ENCODE results near the gene EGR2.

EGR2 gene

GRCh38 chr10:62818426-62819011, 2.4 kb upstream of the EGR2 start:
- no peak for DNase-seq (ENCODE audit: low read depth in 2 of 2, low spot score in 1 of 2)

GRCh38 chr10:62817766-62818425, 1.7 kb upstream of the EGR2 start:
- DNase-seq (ENCODE audit: low read depth in 2 of 2, low spot score in 1 of 2), result peak in 1 of 2 donors; percentile 33

DNA sequence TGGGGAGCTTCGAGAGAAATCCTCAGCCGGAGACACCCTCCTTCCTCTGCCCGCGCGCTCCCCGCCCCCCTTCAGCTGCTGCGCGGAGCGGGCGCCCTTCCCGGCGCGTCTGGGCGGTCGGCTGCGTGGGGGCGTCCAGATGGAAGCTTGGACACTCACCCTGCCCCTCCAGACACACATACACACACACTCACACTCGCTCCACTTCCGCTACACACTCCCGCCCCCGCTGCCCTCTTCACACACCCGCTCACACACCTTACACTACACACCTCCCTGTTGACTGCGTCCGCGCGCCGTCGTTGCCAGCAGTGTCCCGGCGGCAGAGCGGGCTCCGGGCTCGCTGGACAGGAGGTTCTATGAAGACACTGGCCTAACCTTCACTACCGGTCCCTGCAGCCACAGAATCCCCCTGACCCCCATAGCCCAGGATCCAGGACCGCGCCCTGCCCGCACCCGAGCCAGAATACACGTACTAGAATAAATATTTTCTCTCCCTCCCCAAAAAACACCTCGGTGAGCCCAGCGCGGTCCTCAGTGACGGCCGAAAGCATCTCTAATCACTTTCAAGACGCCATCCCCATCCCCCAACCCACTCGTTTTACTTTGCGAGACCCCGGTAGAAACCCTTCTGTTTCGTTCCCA, 1.1 kb upstream of the EGR2 start:
- DNase-seq (ENCODE audit: low read depth in 2 of 2, low spot score in 1 of 2), result peak in 1 of 2 donors; percentile 38

DNA sequence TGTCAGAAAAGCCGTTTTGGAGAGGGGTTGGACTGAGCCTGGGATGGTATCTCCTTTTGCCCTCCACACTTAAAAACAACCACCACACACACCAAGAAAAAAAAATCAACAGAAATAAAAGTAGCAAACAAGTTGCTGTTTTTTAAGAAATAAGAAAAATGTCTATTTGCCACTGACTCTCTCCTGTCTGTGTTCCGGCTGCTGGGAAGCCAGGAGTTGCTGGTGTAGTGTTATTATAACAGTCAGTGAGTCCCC, 163 bp downstream of the EGR2 start:
- DNase-seq (ENCODE audit: low read depth in 2 of 2, low spot score in 1 of 2), result no peak

DNA sequence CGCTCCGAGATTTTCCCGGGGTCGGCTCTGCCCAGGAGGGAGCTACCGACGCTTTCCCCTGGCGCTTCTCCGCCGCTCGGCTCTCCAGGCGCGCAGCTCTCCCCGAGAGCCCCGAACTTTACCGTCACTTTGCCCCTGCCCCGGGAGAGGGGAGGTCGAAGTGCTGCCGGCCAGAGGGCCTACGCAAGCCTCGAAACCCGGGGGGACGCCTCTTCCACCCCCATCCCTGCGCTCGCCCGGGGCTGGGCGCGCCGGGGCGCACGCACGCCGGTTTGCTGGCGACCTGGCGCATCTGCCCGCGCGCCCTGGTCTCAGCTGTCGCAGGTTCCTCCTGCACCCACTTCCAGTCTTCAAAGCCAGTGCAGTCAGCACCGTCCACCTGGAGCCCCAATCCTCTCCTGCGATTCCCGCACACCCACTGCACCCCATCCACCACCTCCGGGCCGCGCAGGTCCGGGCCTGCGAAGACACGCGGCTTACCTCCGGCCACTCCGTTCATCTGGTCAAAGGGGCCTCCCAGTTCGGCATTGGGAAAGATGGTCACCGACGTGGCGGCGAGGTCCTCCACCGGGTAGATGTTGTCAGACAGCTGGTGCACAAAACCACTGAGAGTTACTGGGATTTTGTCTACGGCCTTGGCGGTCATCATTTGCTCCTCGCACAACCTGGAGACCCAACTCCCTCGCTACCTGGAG, 638 bp downstream of the EGR2 start:
- DNase-seq (ENCODE audit: low read depth in 2 of 2, low spot score in 1 of 2), result peak in 1 of 2 donors; percentile 10

- no peak for DNase-seq (ENCODE audit: low read depth in 2 of 2, low spot score in 1 of 2)
These were observed 1.3 kb downstream of the EGR2 start for GRCh38 chr10:62814756-62815380.

- no peak for DNase-seq (ENCODE audit: low read depth in 2 of 2, low spot score in 1 of 2)
These were observed 2.2 kb downstream of the EGR2 start for GRCh38 chr10:62813981-62814380.

GRCh38 chr10:62813453-62813852, 2.7 kb downstream of the EGR2 start:
- DNase-seq (ENCODE audit: low read depth in 2 of 2, low spot score in 1 of 2), result no peak

DNA sequence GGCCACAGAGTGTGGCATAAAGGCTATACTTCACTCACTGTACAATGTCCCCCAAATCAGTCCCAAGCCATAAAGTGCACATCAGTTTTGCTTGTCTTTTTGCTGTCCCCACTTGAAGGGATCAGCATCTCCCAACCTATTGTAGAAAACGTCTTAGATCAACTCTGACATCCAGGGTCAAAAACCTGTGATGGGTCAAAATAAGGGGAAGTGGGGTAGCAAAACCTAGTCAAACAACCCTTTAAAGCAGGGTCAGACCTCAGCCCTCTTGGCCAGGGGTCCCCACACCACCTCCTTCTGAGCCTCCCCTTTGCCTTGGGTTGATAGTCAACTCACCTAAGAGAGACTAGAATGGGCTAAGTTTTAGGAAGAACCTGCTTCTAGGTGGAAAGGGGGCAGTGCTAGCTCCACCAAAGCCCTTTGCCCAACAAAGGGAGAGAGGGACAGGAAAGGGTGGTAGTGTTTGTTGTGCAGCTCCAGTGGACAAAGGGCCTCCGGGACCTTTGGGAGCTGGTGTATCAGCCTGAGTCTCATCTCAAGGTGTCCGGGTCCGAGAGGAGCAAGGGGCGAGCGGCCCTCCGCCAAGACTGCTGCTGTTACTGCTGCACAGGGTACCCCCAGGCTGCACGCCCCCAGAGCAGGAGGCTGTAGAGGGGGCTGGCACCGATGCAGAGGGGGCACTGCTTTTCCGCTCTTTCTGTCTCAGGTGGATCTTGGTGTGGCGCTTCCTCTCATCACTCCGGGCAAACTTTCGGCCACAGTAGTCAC, 3.3 kb downstream of the EGR2 start:
- no peak for DNase-seq (ENCODE audit: low read depth in 2 of 2, low spot score in 1 of 2)

- peak in 1 of 2 donors; percentile 34 for DNase-seq (ENCODE audit: low read depth in 2 of 2, low spot score in 1 of 2)
These were observed 4.8 kb downstream of the EGR2 start for GRCh38 chr10:62811159-62811875.

GRCh38 chr10:62810156-62810902, 5.8 kb downstream of the EGR2 start:
- no peak for DNase-seq (ENCODE audit: low read depth in 2 of 2, low spot score in 1 of 2)

DNA sequence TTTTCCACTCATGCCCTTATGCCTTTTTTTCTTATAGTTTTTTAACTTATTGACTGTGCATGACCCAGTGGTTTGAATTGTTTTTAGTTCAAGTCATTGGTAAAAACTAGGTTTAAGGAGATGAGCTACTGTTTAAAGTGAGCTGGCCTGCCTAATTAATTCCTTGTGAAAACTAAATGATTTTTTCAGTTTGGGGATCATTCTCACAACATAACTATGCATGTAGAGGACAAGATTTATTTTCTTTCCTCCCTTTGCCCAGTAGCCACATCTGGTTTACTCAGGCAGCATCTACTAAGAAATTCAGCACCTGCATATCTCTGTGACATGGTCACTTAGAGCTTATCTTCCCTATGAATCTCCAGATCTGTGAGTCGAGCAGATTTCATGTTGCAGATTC, 9.9 kb downstream of the EGR2 start:
- no peak for DNase-seq (ENCODE audit: low read depth in 2 of 2, low spot score in 1 of 2)

DNA sequence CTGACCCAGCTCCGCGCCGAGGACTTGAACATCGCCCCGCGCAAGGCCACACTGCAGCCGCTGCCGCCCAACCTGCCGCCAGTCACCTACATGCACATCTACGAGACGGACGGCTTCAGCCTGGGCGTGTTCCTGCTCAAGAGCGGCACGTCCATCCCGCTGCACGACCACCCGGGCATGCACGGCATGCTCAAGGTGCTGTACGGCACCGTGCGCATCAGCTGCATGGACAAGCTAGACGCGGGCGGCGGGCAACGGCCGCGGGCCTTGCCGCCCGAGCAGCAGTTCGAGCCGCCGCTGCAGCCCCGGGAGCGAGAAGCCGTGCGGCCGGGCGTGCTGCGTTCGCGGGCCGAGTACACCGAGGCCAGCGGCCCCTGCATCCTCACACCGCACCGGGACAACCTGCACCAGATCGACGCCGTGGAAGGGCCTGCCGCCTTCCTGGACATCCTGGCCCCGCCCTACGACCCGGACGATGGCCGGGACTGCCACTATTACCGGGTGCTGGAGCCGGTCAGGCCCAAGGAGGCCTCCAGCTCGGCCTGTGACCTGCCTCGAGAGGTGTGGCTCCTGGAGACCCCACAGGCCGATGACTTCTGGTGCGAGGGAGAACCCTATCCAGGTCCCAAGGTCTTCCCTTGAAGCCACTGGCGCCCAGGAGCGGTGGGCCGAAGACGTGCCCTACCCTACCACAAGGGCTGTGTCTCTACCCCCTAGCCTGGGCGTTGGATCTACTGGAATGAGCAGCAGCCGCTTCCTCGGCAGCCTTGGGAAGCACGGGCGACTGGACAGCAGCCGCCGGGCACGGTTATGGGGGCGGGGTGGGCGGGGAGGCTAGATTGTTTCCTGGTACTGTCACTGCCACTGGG, 10.7 kb downstream of the EGR2 start:
- DNase-seq (ENCODE audit: low read depth in 2 of 2, low spot score in 1 of 2), result no peak

DNA sequence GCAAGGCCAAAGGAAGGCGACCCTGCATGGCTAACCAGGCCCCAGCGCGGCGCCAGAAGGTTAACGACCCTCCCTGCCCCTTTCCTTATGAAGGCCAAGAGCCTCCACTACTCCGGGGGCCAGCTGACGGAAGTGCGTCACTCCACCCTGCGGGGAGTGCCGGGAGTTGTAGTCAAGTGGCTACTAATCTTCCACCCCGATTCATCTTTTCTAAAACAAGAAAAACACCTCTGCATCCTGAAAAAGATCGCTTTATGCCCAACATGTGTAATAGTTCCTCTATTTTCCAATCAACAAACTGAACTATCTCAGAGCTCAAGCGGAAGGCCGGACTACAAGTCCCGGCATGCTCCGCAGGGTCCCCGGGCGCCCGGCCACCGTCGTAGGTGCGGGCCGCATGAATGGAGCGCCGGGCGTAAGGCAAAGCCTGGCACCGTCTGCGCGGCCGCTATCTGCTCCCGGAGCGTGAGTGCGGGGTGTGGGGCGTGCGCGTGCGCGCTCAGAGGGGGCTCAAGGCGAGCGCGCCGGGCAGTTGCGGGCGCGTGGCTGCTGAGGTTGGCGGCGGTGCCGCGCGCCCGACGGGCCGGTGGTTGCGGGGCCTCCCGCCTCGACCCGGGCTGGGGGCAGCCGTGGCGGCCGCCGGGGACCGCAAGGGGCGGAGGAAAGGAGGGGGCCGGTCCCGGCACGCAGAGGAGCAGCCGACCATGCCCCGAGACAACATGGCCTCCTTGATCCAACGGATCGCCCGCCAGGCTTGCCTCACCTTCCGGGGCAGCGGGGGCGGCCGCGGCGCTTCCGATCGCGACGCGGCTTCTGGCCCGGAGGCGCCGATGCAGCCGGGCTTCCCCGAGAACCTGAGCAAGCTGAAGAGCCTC, 11.6 kb downstream of the EGR2 start, which contains the start of gene ADO:
TSS of gene ADO (plus strand) at position 365 of the 875 bp plus-strand sequence. CDS start at position 705, 340 bp downstream.
- no peak for DNase-seq (ENCODE audit: low read depth in 2 of 2, low spot score in 1 of 2)

- no peak for DNase-seq (ENCODE audit: low read depth in 2 of 2, low spot score in 1 of 2)
These were observed 12.3 kb downstream of the EGR2 start for GRCh38 chr10:62803724-62804355.

GRCh38 chr10:62801871-62802270, 14.3 kb downstream of the EGR2 start:
- DNase-seq (ENCODE audit: low read depth in 2 of 2, low spot score in 1 of 2), result no peak

DNA sequence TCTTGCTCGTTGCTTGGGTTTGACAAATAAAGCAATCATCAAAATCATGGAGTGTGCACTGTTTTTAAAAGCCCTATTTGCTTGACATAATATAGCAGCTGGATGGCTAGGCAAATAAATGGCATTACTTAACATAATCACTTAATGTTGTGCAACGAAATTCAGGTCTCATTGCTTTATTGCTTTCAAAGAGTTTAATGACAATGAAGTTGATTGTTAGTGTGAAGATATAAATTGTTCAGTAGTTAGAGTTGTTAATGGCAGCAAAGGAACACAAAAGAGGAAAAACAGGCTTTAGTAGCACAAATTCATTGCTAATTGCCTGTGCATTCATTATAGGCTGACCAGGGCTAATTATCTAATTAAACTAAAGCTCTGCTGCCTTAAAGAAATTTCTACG, 19.3 kb downstream of the EGR2 start:
- DNase-seq (ENCODE audit: low read depth in 2 of 2, low spot score in 1 of 2), result no peak
